Astrocyte (in vitro differentiated cells and primary cell): ENCODE results near the gene TAGLN. TPM values are rescaled to one million over a fixed set of nuclear protein-coding genes. Genes with fewer than 3 reads are reported as not detected.

ENCODE experiments used
- DNase-seq: peaks from one replicate; pipeline ENCODE4 v3.0.0-alpha.2; 2010; ENCODE audit warnings: low read depth
- FAIRE-seq: peaks from 2 replicates; lab custom pipeline; 2011; peaks lifted over from hg19 to GRCh38; lab: Jason Lieb, UNC
- H2AFZ ChIP-seq: 2 replicates; pipeline ENCODE4 v1.6.0; 2012; ENCODE audit warnings: low read depth, low read length, inconsistent platforms
- H3K27ac ChIP-seq: 2 replicates; pipeline ENCODE4 v1.5.1; 2011; ENCODE audit warnings: low read depth, low read length, inconsistent platforms
- H3K27me3 ChIP-seq: 2 replicates; pipeline ENCODE4 v1.6.0; 2011; ENCODE audit warnings: low read length, inconsistent platforms; ENCODE audit not compliant: insufficient read depth
- H3K36me3 ChIP-seq: 2 replicates; pipeline ENCODE4 v1.5.1; 2011; ENCODE audit warnings: low read length, inconsistent platforms; ENCODE audit not compliant: insufficient read depth
- H3K4me1 ChIP-seq: 2 replicates; pipeline ENCODE4 v1.5.1; 2011; ENCODE audit warnings: low read length, inconsistent platforms; ENCODE audit not compliant: insufficient read depth
- H3K4me2 ChIP-seq: 2 replicates; pipeline ENCODE4 v1.6.0; 2012; ENCODE audit warnings: low read length, inconsistent platforms
- H3K4me3 ChIP-seq: 2 replicates; pipeline ENCODE4 v1.5.1; 2011; ENCODE audit warnings: low read depth, mild to moderate bottlenecking, low read length, inconsistent platforms; ENCODE audit not compliant: insufficient read depth
- H3K79me2 ChIP-seq: 2 replicates; pipeline ENCODE4 v1.6.0; 2012; ENCODE audit warnings: mild to moderate bottlenecking, low read length, inconsistent platforms; ENCODE audit not compliant: insufficient read depth
- H3K9ac ChIP-seq: 2 replicates; pipeline ENCODE4 v1.6.0; 2012; ENCODE audit warnings: mild to moderate bottlenecking, low read length, inconsistent platforms
- H3K9me3 ChIP-seq: 2 replicates; pipeline ENCODE4 v1.5.1; 2012; ENCODE audit warnings: low read depth, mild to moderate bottlenecking, low read length, inconsistent platforms; ENCODE audit not compliant: insufficient read depth
- H4K20me1 ChIP-seq: 2 replicates; pipeline ENCODE4 v1.6.0; 2012; ENCODE audit warnings: low read length, inconsistent platforms; ENCODE audit not compliant: insufficient read depth
- H3K27ac Mint-ChIP-seq: one replicate; pipeline ENCODE4 v1.8.0; 2021; ENCODE audit warnings: mild to moderate bottlenecking, mixed read lengths; ENCODE audit not compliant: unreplicated experiment
- H3K27me3 Mint-ChIP-seq: one replicate; pipeline ENCODE4 v1.8.0; 2021; ENCODE audit warnings: low read depth, mixed read lengths; ENCODE audit not compliant: unreplicated experiment
- H3K36me3 Mint-ChIP-seq: one replicate; pipeline ENCODE4 v1.8.0; 2021; ENCODE audit warnings: low read depth, mixed read lengths; ENCODE audit not compliant: unreplicated experiment
- H3K4me1 Mint-ChIP-seq: one replicate; pipeline ENCODE4 v1.8.0; 2021; ENCODE audit warnings: low read depth, mixed read lengths; ENCODE audit not compliant: unreplicated experiment
- H3K4me3 Mint-ChIP-seq: one replicate; pipeline ENCODE4 v1.8.0; 2021; ENCODE audit warnings: mild to moderate bottlenecking, moderate library complexity, mixed read lengths; ENCODE audit not compliant: unreplicated experiment
- H3K9me3 Mint-ChIP-seq: one replicate; pipeline ENCODE4 v1.8.0; 2021; ENCODE audit warnings: mild to moderate bottlenecking, mixed read lengths; ENCODE audit not compliant: unreplicated experiment
- EZH2 ChIP-seq: IDR thresholded peaks from 2 replicates; pipeline ENCODE4 v1.6.1; 2012; ENCODE audit warnings: mild to moderate bottlenecking, low read length, inconsistent platforms; ENCODE audit not compliant: insufficient read depth
- total RNA-seq: library from RNA; stranded (reverse); gene quantifications from 2 replicates; pipeline ENCODE4 v1.2.1, GENCODE V29; 2021
- TF ChIP-seq, protein P1 (sequence below): IDR thresholded peaks from 2 replicates; pipeline ENCODE4 v1.5.1; 2011; ENCODE audit warnings: low read depth, mild to moderate bottlenecking, inconsistent platforms, low read length, moderate library complexity; ENCODE audit not compliant: insufficient read depth

TAGLN gene
- total RNA-seq, 1 donor from 2014 or later: 4,004 TPM

DNA sequence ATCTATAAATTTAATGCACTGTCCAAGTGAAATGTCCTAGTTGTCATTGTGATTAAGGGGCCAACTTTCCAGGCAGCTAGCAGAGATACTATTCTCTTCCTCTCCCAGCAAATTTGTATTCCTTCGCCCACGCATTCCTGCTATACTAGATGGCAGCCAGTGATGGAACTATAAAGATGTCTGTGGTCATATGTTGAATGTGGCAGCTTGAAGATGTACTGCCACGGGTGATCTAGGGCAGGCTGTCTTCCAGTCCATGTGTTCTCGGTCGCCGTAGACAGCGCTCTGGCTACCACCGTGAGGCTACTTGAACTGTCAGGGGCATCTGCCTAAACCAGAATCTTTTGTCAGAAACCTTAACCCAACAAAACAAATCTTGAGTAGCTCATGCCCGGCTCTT is 29.0 kb upstream of the TAGLN start:
- Histone ChIP-seq H3K4me1 (peaks cover 4% of the 10 kb centered on the region), H4K20me1 (peaks cover 57% of the 10 kb centered on the region), H3K27ac (no peak overlapping the region), H3K9ac (no peak overlapping the region), H3K36me3 (peaks cover 24% of the 10 kb centered on the region), H3K79me2 (peaks cover 23% of the 10 kb centered on the region), H3K4me2 (no peak overlapping the region), H2AFZ (no peak overlapping the region), H3K27me3 (no peaks in the 10 kb centered on the region), H3K9me3 (no peaks in the 10 kb centered on the region), H3K4me3 (no peak overlapping the region)
- peaks cover 51% of the 10 kb centered on the region for H3K4me1 Mint-ChIP-seq
- H3K27ac Mint-ChIP-seq: peak overlapping the region; percentile 24
- peaks cover 13% of the 10 kb centered on the region for H3K36me3 Mint-ChIP-seq
- no peak for DNase-seq
- no peak overlapping the region for H3K4me3 Mint-ChIP-seq
- no peaks in the 10 kb centered on the region for H3K9me3 Mint-ChIP-seq
- FAIRE-seq: no peak
- no peak for TF ChIP-seq EZH2
- TF ChIP-seq, protein P1, sequence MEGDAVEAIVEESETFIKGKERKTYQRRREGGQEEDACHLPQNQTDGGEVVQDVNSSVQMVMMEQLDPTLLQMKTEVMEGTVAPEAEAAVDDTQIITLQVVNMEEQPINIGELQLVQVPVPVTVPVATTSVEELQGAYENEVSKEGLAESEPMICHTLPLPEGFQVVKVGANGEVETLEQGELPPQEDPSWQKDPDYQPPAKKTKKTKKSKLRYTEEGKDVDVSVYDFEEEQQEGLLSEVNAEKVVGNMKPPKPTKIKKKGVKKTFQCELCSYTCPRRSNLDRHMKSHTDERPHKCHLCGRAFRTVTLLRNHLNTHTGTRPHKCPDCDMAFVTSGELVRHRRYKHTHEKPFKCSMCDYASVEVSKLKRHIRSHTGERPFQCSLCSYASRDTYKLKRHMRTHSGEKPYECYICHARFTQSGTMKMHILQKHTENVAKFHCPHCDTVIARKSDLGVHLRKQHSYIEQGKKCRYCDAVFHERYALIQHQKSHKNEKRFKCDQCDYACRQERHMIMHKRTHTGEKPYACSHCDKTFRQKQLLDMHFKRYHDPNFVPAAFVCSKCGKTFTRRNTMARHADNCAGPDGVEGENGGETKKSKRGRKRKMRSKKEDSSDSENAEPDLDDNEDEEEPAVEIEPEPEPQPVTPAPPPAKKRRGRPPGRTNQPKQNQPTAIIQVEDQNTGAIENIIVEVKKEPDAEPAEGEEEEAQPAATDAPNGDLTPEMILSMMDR: no peak
- H3K27me3 Mint-ChIP-seq: no peaks in the 10 kb centered on the region

DNA sequence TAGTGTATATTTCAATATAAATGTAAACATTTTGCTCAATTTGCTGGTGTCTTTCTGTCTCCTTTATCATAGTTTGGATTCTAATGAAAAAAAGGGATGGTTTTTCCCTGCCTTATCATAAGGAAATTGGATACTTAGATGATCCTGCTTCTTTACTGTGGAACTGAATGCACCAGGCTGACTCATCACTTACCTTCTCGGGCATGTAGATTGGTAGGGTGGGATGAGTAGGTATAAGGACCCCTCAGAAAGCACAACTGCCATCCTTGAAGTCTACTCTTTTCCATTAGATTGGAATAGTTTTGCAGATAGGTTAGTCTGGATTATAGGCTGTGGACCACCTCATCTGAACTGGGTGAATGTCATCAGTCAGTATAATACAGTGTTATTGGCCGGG is 28.2 kb upstream of the TAGLN start:
- FAIRE-seq: no peak
- Histone ChIP-seq H3K9ac (no peak overlapping the region), H3K27me3 (no peaks in the 10 kb centered on the region), H3K36me3 (peaks cover 20% of the 10 kb centered on the region), H3K4me2 (no peak overlapping the region), H4K20me1 (peaks cover 50% of the 10 kb centered on the region), H3K4me3 (no peak overlapping the region), H3K27ac (no peak overlapping the region), H3K79me2 (peaks cover 23% of the 10 kb centered on the region), H3K9me3 (no peaks in the 10 kb centered on the region), H3K4me1 (peaks cover 4% of the 10 kb centered on the region), H2AFZ (no peak overlapping the region)
- H3K27me3 Mint-ChIP-seq: no peaks in the 10 kb centered on the region
- peaks cover 18% of the 10 kb centered on the region for H3K36me3 Mint-ChIP-seq
- no peaks in the 10 kb centered on the region for H3K9me3 Mint-ChIP-seq
- peaks cover 53% of the 10 kb centered on the region for H3K4me1 Mint-ChIP-seq
- no peak for TF ChIP-seq EZH2
- TF ChIP-seq, protein P1: no peak
- no peak for DNase-seq
- no peak overlapping the region for H3K4me3 Mint-ChIP-seq
- peak overlapping the region; percentile 82 for H3K27ac Mint-ChIP-seq

DNA sequence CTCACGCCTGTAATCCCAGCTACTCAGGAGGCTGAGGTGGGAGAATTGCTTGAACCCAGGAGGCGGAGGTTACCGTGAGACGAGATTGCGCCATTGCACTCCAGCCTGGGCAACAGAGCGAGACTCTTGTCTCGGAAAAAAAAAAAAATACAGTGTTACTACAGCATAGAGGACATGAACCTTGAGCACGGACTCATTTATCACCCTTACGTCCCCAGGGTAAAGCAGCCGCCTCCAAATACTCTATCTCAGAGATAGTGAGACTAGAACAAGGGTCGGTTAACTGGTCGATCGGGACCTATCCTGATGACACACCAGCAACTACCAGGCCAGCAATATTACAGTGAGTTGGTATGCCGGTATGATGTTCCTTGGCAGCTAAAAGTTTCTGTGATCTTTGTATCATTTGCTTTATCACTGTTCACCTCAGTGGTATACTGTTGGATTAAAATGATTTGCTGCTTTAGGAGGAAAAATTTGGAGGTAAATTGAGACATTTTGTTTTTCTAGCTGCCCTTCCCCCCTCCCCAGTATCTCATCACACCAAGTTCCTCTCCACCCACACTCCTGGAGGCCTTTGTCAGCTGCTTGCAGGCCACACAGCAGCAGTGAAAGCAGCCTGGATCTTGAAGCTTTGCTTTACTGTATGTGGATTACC is 27.6 kb upstream of the TAGLN start:
- Mint-ChIP-seq H3K36me3 (peaks cover 18% of the 10 kb centered on the region), H3K4me3 (peak overlapping the region; percentile 24), H3K4me1 (peaks cover 50% of the 10 kb centered on the region), H3K27me3 (no peaks in the 10 kb centered on the region), H3K9me3 (no peaks in the 10 kb centered on the region), H3K27ac (peak overlapping the region; percentile 82)
- Histone ChIP-seq H2AFZ (no peak overlapping the region), H4K20me1 (peaks cover 45% of the 10 kb centered on the region), H3K4me2 (peak overlapping the region; percentile 36), H3K9ac (peak overlapping the region; percentile 28), H3K9me3 (no peaks in the 10 kb centered on the region), H3K36me3 (peaks cover 20% of the 10 kb centered on the region), H3K27me3 (no peaks in the 10 kb centered on the region), H3K4me1 (peaks cover 4% of the 10 kb centered on the region), H3K4me3 (no peak overlapping the region), H3K27ac (no peak overlapping the region), H3K79me2 (peaks cover 22% of the 10 kb centered on the region)
- peak; percentile 50 for DNase-seq
- FAIRE-seq: no peak
- TF ChIP-seq, protein P1: no peak
- TF ChIP-seq EZH2: no peak
